Right lobe of liver (tissue), 6 donors: ENCODE data around the gene ITSN1. TPM values are rescaled to one million over a fixed set of nuclear protein-coding genes. Genes with fewer than 3 reads are reported as not detected.

Experiments used
- ATAC-seq, 4 donors: fragments of 200-7000 bp; cut with Tn5 transposase; one replicate each; pipeline ENCODE4 v1.9.1; 2020; ENCODE audit warnings: mild to moderate bottlenecking in 4 of 4, moderate library complexity in 4 of 4
- DNase-seq, 3 donors: peaks; one replicate each; pipeline ENCODE4 v3.0.0-alpha.2; 2020
- H3K27ac ChIP-seq, 3 donors: fragments of 200-600 bp; one replicate each; pipeline ENCODE4 v1.8.0; 2022
- H3K27me3 ChIP-seq, 2 donors: fragments of 200-600 bp; one replicate each; pipeline ENCODE4 v1.8.0; 2022
- H3K36me3 ChIP-seq, 4 donors: fragments of 200-600 bp; sonication (generic) in 1 of 4; one replicate each; pipeline versions ENCODE4 v1.5.1 to v1.8.0; 2017 to 2022; ENCODE audit warnings: control low read depth in 1 of 4
- H3K4me1 ChIP-seq, 4 donors: fragments of 200-600 bp; sonication (generic) in 1 of 4; one replicate each; pipeline versions ENCODE4 v1.5.1 to v1.8.0; 2017 to 2022; ENCODE audit warnings: control low read depth in 1 of 4
- H3K4me3 ChIP-seq, 3 donors: fragments of 200-600 bp; one replicate each; pipeline ENCODE4 v1.8.0; 2022
- H3K9me3 ChIP-seq, 4 donors: fragments of 200-600 bp; sonication (generic) in 1 of 4; one replicate each; pipeline versions ENCODE4 v1.5.1 to v1.8.0; 2017 to 2022; ENCODE audit warnings: control low read depth in 1 of 4
- POLR2A ChIP-seq: fragments of 450-650 bp; IDR thresholded peaks from one replicate; pipeline ENCODE4 v1.6.1; 2017; ENCODE audit warnings: antibody characterized with exemption, mild to moderate bottlenecking
- WGBS: methylation state at CpG from one replicate; pipeline ENCODE4 v1.1.6; 2018; ENCODE audit warnings: low coverage, low lambda C conversion rate; ENCODE audit not compliant: insufficient coverage; ENCODE audit errors: missing lambda C conversion rate; 5-methylcytosine and 5-hydroxymethylcytosine counted together
- intact Hi-C, 2 donors: fragments of 100-400 bp; cut with DNase I; formaldehyde crosslinking; loops; one replicate each; pipeline versions ENCODE4 v1.11.2 to v1.14.1; 2022
- total RNA-seq, 6 experiments: library from RNA; depleted of rRNA in 2 of 6; stranded (reverse); fragments of >200 nt in 2 of 6; fragmentation: NEBNext Ultra II Directional in 3 of 6; extraction: Animal tissue kit (Norgen Biotek cat#: 25700) in 3 of 6; gene quantifications; one replicate each; pipeline versions ENCODE4 v1.1.0 to v1.2.4, GENCODE V29; 2016 to 2023
- TF ChIP-seq, protein P1 (sequence below), 4 donors: fragments of 200-600 bp in 3 of 4; fragments of 450-650 bp in 1 of 4; IDR thresholded peaks; one replicate each; pipeline versions ENCODE4 v1.5.1 to v1.8.0; 2016 to 2022; ENCODE audit warnings: antibody characterized with exemption in 4 of 4, mild to moderate bottlenecking in 2 of 4
- donor health status: DM: no; HTN: yes; CAD: no.
- donor health status: DM: no; HTN: no; CAD: no.
- donor health status: DM: no; HTN: no; CAD: no.
- donor health status: DM: no; HTN: yes; CAD: no.
- donor health status: DM: no; HTN: yes; CAD: no.

Gene ITSN1
- total RNA-seq, 6 experiments from 2014 or later = 27.8 to 63.1 (median 33.8) TPM

DNA sequence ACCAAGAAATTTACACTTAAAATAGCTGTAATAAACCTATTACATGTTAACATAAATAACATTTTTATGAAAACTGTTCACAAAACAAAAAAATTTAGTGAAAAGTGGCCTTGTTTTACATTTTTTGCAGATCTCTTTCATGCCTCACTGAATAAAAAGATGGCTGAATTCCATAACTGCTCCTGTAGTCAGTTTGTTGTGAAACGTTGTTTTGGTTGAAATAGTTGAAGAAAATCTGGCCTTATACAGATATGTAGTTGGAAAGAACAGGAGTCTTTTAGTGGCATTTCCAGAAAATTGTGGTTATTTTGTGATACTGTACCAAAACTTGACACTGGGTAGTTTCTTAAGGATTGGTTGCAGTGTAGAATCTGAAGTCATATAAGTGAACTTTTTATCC, 18.1 kb downstream of the ITSN1 start:
- ATAC-seq (no peak), DNase-seq (no peak)
- 69% methylated on average over 1 of the region's 1 CpG for WGBS
- Histone ChIP-seq H3K4me3 (no peak overlapping the region), H3K9me3 (no peaks in the 10 kb centered on the region), H3K27ac (no peak overlapping the region), H3K4me1 (peaks cover 0 to 24% (median 9%) of the 10 kb centered on the region in 4 donors), H3K27me3 (no peaks in the 10 kb centered on the region), H3K36me3 (no peaks in the 10 kb centered on the region)
- intact Hi-C loops = no loop called here
- TF ChIP-seq, protein P1, sequence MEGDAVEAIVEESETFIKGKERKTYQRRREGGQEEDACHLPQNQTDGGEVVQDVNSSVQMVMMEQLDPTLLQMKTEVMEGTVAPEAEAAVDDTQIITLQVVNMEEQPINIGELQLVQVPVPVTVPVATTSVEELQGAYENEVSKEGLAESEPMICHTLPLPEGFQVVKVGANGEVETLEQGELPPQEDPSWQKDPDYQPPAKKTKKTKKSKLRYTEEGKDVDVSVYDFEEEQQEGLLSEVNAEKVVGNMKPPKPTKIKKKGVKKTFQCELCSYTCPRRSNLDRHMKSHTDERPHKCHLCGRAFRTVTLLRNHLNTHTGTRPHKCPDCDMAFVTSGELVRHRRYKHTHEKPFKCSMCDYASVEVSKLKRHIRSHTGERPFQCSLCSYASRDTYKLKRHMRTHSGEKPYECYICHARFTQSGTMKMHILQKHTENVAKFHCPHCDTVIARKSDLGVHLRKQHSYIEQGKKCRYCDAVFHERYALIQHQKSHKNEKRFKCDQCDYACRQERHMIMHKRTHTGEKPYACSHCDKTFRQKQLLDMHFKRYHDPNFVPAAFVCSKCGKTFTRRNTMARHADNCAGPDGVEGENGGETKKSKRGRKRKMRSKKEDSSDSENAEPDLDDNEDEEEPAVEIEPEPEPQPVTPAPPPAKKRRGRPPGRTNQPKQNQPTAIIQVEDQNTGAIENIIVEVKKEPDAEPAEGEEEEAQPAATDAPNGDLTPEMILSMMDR (IDR thresholded peaks at IDR 0.05) = no peak
- TF ChIP-seq POLR2A = no peak

DNA sequence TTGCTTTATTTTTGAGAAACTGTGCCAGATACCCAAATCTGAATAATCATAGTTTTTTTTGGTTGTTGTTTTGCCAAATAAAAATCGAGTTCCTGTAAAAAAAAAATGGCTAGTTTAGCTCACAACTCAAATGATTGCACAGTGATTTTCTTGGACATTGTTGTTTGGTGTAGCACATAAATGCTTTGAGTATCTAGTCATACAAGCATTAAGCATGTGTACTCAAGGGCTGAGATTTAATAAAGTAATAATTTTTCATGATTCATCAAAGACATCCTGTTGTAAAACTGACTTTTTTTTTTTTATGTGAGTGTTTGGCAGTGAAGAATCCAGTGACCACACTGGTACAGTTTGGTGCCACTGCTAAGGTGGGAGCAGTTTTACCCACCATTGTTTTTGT, 18.8 kb downstream of the ITSN1 start:
- WGBS = 77% methylated on average over 1 of the region's 1 CpG
- no peaks in the 10 kb centered on the region for H3K36me3 ChIP-seq
- H3K27ac ChIP-seq = no peak overlapping the region
- intact Hi-C loops = no loop called here
- DNase-seq (no peak), ATAC-seq (no peak)
- TF ChIP-seq, protein P1 (IDR thresholded peaks at IDR 0.05) = no peak
- no peak for TF ChIP-seq POLR2A
- no peak overlapping the region for H3K4me3 ChIP-seq
- H3K9me3 ChIP-seq = no peaks in the 10 kb centered on the region
- H3K4me1 ChIP-seq = peaks cover 0 to 22% (median 6%) of the 10 kb centered on the region in 4 donors
- no peaks in the 10 kb centered on the region for H3K27me3 ChIP-seq

DNA sequence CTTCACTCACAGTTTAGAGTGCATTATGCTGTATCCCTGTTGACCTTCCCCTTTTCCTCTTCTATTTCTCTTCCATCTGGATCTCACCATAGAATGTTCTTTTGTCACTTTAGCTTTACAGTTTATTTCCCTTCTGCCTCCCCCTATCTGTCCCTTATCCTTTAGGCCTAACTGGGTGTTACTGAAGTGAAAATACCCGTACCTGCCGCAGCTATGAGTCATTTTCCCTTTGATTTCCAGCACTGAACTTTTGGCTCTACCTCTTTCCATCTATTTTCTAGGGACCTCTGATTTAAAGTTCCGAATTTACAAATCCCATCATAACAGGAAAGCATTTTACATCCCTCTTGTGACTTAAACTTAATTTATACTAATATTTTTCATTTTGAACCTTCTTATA, 19.7 kb downstream of the ITSN1 start:
- WGBS = 69% methylated on average over 3 of the region's 3 CpGs
- no peak for DNase-seq
- H3K27ac ChIP-seq = no peak overlapping the region

DNA sequence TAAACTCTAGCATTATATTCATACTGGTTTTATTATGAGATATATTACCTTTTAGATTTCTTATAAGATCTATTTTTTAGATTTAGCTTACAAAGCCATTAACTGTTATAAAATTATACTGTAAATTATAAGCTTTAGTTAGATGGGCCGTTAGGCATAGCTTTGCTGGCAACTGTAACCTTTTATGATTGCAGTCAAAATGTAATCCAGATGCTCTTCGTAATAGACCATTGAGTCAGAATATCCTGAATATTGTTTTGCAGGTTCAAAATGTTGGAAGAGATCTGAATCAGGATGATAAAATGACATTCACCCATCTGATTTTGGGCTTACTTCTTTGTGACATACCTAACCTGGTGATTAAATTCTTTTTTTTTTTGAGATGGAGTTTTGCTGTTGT, 20.9 kb downstream of the ITSN1 start:
- ATAC-seq (no peak), DNase-seq (no peak)
- intact Hi-C loops = no loop called here
- H3K27me3 ChIP-seq = no peaks in the 10 kb centered on the region
- TF ChIP-seq, protein P1 (IDR thresholded peaks at IDR 0.05) = no peak
- TF ChIP-seq POLR2A = no peak
- H3K9me3 ChIP-seq = no peaks in the 10 kb centered on the region
- no peaks in the 10 kb centered on the region for H3K36me3 ChIP-seq
- H3K4me1 ChIP-seq = peaks cover 0 to 21% (median 2%) of the 10 kb centered on the region in 4 donors
- 100% methylated on average over 2 of the region's 2 CpGs for WGBS
- H3K4me3 ChIP-seq = no peak overlapping the region
- H3K27ac ChIP-seq = no peak overlapping the region

More for the DNA sequence above, 19.7 kb downstream of the ITSN1 start:
- Histone ChIP-seq H3K4me1 (peaks cover 0 to 16% (median 4%) of the 10 kb centered on the region in 4 donors), H3K36me3 (no peaks in the 10 kb centered on the region), H3K27me3 (no peaks in the 10 kb centered on the region), H3K4me3 (no peak overlapping the region), H3K9me3 (no peaks in the 10 kb centered on the region)
- TF ChIP-seq, protein P1 (IDR thresholded peaks at IDR 0.05) = no peak
- ATAC-seq = no peak
- intact Hi-C loops = no loop called here

DNA sequence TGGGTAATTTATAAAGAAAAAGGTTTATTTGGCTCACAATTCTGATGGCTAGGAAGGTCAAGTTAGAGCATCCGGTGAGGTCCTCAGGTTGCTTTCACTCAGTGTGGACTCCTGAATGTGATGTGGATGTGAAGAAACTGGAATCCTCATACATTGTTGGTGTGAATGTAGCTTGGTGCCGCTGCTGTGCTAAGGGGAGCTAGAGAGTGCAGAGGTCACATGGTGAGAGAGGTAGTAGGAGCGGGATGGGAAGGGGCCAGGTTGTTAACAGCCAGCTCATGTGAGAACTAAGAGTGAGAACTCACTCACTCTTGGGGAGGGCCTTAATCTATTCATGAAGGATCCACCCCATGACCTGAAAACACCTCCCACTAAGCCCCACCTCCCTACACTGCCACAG, 21.8 kb downstream of the ITSN1 start:
- Histone ChIP-seq H3K4me1 (peaks cover 0 to 20% (median 6%) of the 10 kb centered on the region in 4 donors), H3K36me3 (no peaks in the 10 kb centered on the region), H3K4me3 (no peak overlapping the region), H3K9me3 (no peaks in the 10 kb centered on the region), H3K27me3 (no peaks in the 10 kb centered on the region), H3K27ac (no peak overlapping the region)
- 100% methylated on average over 2 of the region's 3 CpGs for WGBS
- intact Hi-C loops = no loop called here
- TF ChIP-seq, protein P1 (IDR thresholded peaks at IDR 0.05) = no peak
- no peak for TF ChIP-seq POLR2A
- ATAC-seq = no peak
- DNase-seq = no peak
